Measurements from ENCODE around the gene CDKL4. TPM values are rescaled to one million over a fixed set of nuclear protein-coding genes. Genes with fewer than 3 reads are reported as not detected.
"Not testable (repeated sequence)": the region's sequence is repeated elsewhere in the genome, so short reads cannot be mapped to it uniquely, and the experiment has no call there.

Gene CDKL4
- total and polyA plus RNA-seq, 4 donors, result 0.88 to 1.3 TPM; not detected in 2

- DNase-seq; H3K36me3 ChIP-seq (ENCODE audit: control insufficient read depth in 1 of 2, insufficient read depth in 2 of 2, low read length in 1 of 2); intact Hi-C loops (cut with DNase I); H3K9me3 ChIP-seq (ENCODE audit: control insufficient read depth, low read length); ATAC-seq (ENCODE audit: low FRiP score); H3K27me3 ChIP-seq (ENCODE audit: control insufficient read depth in 1 of 2, insufficient read depth in 2 of 2, low read length in 1 of 2); H3K4me1 ChIP-seq (ENCODE audit: control insufficient read depth in 1 of 2, insufficient read depth in 2 of 2, low read length in 2 of 2); H3K4me3 ChIP-seq (ENCODE audit: low read length in 2 of 2); H3K27ac ChIP-seq (ENCODE audit: low read depth in 1 of 2, low read length in 2 of 2): not testable (repeated sequence)
- 91 to 96% methylated on average over 39 of the region's 39 CpGs for WGBS, 2 donors
These were observed 582 bp upstream of the CDKL4 start for GRCh38 chr2:39244241-39244862.

DNA sequence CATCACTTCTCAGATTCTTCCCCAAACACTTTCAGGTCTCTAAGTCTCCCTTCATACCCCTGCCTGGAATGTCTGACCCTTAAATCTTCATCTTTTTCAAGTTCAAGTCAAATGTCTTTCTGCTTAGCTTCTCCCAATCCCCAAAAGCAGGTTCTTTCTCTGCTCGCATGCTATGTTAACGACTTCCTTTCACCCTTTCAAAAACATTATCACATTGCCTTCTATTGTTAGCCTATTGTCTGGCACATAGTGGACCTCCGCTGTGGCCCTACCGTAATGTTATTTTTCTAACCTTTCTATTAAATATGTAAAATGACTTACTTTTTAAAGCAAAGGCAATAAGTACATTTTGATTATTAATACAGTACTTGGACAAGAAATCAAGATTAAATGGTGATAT is 2.2 kb downstream of the CDKL4 start:
- ATAC-seq (ENCODE audit: low FRiP score) (no peak), DNase-seq (no peak)
- Histone ChIP-seq H3K36me3 (ENCODE audit: control insufficient read depth in 1 of 2, insufficient read depth in 2 of 2, low read length in 1 of 2) (no peaks in the 10 kb centered on the region), H3K27me3 (ENCODE audit: control insufficient read depth in 1 of 2, insufficient read depth in 2 of 2, low read length in 1 of 2) (no peaks in the 10 kb centered on the region), H3K4me3 (ENCODE audit: low read length in 2 of 2) (no peak overlapping the region), H3K9me3 (ENCODE audit: control insufficient read depth, low read length) (no peaks in the 10 kb centered on the region), H3K27ac (ENCODE audit: low read depth in 1 of 2, low read length in 2 of 2) (no peak overlapping the region), H3K4me1 (ENCODE audit: control insufficient read depth in 1 of 2, insufficient read depth in 2 of 2, low read length in 2 of 2) (no peaks in the 10 kb centered on the region)
- intact Hi-C loops (cut with DNase I), result no loop called here
- WGBS, 2 donors, result 54% methylated on average over 4 of the region's 4 CpGs

DNA sequence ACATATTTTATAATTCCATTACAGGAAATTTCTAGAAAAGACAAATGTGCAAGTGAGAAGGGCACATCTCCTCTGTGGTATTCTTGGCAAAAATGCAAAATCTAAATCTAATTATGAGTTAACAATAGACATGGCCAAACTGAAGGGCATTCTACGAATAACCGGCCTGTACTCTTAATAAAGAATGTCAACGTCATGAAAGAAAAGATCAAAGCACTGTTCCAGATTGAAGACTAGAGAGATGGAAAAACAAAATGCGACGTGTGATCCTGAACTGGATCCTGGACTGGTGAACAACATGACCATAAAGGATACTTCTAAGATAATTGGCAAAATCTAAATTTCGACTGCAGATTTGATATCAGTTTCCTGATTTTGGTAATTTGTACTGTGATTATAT is 3.0 kb downstream of the CDKL4 start:
- intact Hi-C loops (cut with DNase I), result no loop called here
- no peak overlapping the region for H3K4me3 ChIP-seq (ENCODE audit: low read length in 2 of 2)
- no peaks in the 10 kb centered on the region for H3K27me3 ChIP-seq (ENCODE audit: control insufficient read depth in 1 of 2, insufficient read depth in 2 of 2, low read length in 1 of 2)

GRCh38 chr2:39234754-39235153 is 9.0 kb downstream of the CDKL4 start:
- no peaks in the 10 kb centered on the region for H3K36me3 ChIP-seq (ENCODE audit: control insufficient read depth in 1 of 2, insufficient read depth in 2 of 2, low read length in 1 of 2)
- no peaks in the 10 kb centered on the region for H3K4me1 ChIP-seq (ENCODE audit: control insufficient read depth in 1 of 2, insufficient read depth in 2 of 2, low read length in 2 of 2)
- no peak for ATAC-seq (ENCODE audit: low FRiP score)
- H3K27me3 ChIP-seq (ENCODE audit: control insufficient read depth in 1 of 2, insufficient read depth in 2 of 2, low read length in 1 of 2), result no peaks in the 10 kb centered on the region
- H3K9me3 ChIP-seq (ENCODE audit: control insufficient read depth, low read length), result peaks cover 1% of the 10 kb centered on the region
- H3K27ac ChIP-seq (ENCODE audit: low read depth in 1 of 2, low read length in 2 of 2), result no peak overlapping the region
- H3K4me3 ChIP-seq (ENCODE audit: low read length in 2 of 2), result no peak overlapping the region
- no peak for DNase-seq
- 94 to 96% methylated on average over 1 of the region's 1 CpG for WGBS, 2 donors
- intact Hi-C loops (cut with DNase I), result no loop called here

More for the DNA sequence above, 3.0 kb downstream of the CDKL4 start:
- Histone ChIP-seq H3K9me3 (ENCODE audit: control insufficient read depth, low read length) (no peaks in the 10 kb centered on the region), H3K27ac (ENCODE audit: low read depth in 1 of 2, low read length in 2 of 2) (no peak overlapping the region), H3K4me1 (ENCODE audit: control insufficient read depth in 1 of 2, insufficient read depth in 2 of 2, low read length in 2 of 2) (no peaks in the 10 kb centered on the region), H3K36me3 (ENCODE audit: control insufficient read depth in 1 of 2, insufficient read depth in 2 of 2, low read length in 1 of 2) (no peaks in the 10 kb centered on the region)
- DNase-seq (no peak), ATAC-seq (ENCODE audit: low FRiP score) (no peak)
- WGBS, 2 donors, result 92 to 93% methylated on average over 6 of the region's 6 CpGs

DNA sequence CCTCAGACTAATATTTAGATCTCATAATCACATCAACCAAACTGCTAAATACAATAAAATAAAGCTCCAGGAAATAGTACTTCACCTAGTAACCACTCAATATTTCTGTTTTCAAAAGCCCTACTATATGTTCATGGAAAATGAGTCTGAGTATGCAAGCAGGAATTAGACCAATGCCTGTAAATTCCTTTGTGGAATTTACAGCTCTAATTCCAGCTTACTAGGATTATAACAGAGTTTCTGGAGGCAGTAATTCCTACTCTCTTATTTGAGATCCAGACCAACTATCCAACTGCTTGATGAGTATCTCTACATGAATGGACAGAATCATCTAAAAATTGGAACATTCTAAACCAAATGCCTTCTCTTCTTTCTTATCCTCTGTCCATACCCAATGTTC is 11.6 kb downstream of the CDKL4 start:
- peaks cover 1% of the 10 kb centered on the region for H3K9me3 ChIP-seq (ENCODE audit: control insufficient read depth, low read length)
- no peak overlapping the region for H3K27ac ChIP-seq (ENCODE audit: low read depth in 1 of 2, low read length in 2 of 2)
- ATAC-seq (ENCODE audit: low FRiP score), result no peak

GRCh38 chr2:39228413-39229209 is 15.2 kb downstream of the CDKL4 start:
- H3K27me3 ChIP-seq (ENCODE audit: control insufficient read depth in 1 of 2, insufficient read depth in 2 of 2, low read length in 1 of 2), result no peaks in the 10 kb centered on the region
- no peak overlapping the region for H3K27ac ChIP-seq (ENCODE audit: low read depth in 1 of 2, low read length in 2 of 2)
- no peaks in the 10 kb centered on the region for H3K9me3 ChIP-seq (ENCODE audit: control insufficient read depth, low read length)
- WGBS, 2 donors, result 22 to 28% methylated on average over 19 of the region's 19 CpGs
- no peak for DNase-seq
- ATAC-seq (ENCODE audit: low FRiP score), result no peak
- no peaks in the 10 kb centered on the region for H3K4me1 ChIP-seq (ENCODE audit: control insufficient read depth in 1 of 2, insufficient read depth in 2 of 2, low read length in 2 of 2)
- peak overlapping the region in 1 of 2 donors; percentile 21 for H3K4me3 ChIP-seq (ENCODE audit: low read length in 2 of 2)
- intact Hi-C loops (cut with DNase I), result loop anchor here (1.0 to 10.0 kb wide), 4 partner anchors 66 to 284 kb away; no protein-coding TSS in a partner anchor
- no peaks in the 10 kb centered on the region for H3K36me3 ChIP-seq (ENCODE audit: control insufficient read depth in 1 of 2, insufficient read depth in 2 of 2, low read length in 1 of 2)

More for the DNA sequence above, 11.6 kb downstream of the CDKL4 start:
- no peaks in the 10 kb centered on the region for H3K36me3 ChIP-seq (ENCODE audit: control insufficient read depth in 1 of 2, insufficient read depth in 2 of 2, low read length in 1 of 2)
- H3K4me3 ChIP-seq (ENCODE audit: low read length in 2 of 2), result no peak overlapping the region
- intact Hi-C loops (cut with DNase I), result no loop called here
- H3K4me1 ChIP-seq (ENCODE audit: control insufficient read depth in 1 of 2, insufficient read depth in 2 of 2, low read length in 2 of 2), result no peaks in the 10 kb centered on the region
- DNase-seq, result no peak
- no peaks in the 10 kb centered on the region for H3K27me3 ChIP-seq (ENCODE audit: control insufficient read depth in 1 of 2, insufficient read depth in 2 of 2, low read length in 1 of 2)

GRCh38 chr2:39227628-39228412 is 15.9 kb downstream of the CDKL4 start:
- DNase-seq, result peak; percentile 85 to 93
- H3K9me3 ChIP-seq (ENCODE audit: control insufficient read depth, low read length), result no peaks in the 10 kb centered on the region
- no peak overlapping the region for H3K27ac ChIP-seq (ENCODE audit: low read depth in 1 of 2, low read length in 2 of 2)
- ATAC-seq (ENCODE audit: low FRiP score), result peak; percentile 91
- WGBS, 2 donors, result 11 to 17% methylated on average over 9 of the region's 9 CpGs
- no peaks in the 10 kb centered on the region for H3K36me3 ChIP-seq (ENCODE audit: control insufficient read depth in 1 of 2, insufficient read depth in 2 of 2, low read length in 1 of 2)
- no peaks in the 10 kb centered on the region for H3K4me1 ChIP-seq (ENCODE audit: control insufficient read depth in 1 of 2, insufficient read depth in 2 of 2, low read length in 2 of 2)
- no peak overlapping the region for H3K4me3 ChIP-seq (ENCODE audit: low read length in 2 of 2)
- no peaks in the 10 kb centered on the region for H3K27me3 ChIP-seq (ENCODE audit: control insufficient read depth in 1 of 2, insufficient read depth in 2 of 2, low read length in 1 of 2)
- intact Hi-C loops (cut with DNase I), result loop anchor here (1.0 to 10.0 kb wide), 5 partner anchors 66 to 283 kb away; no protein-coding TSS in a partner anchor

DNA sequence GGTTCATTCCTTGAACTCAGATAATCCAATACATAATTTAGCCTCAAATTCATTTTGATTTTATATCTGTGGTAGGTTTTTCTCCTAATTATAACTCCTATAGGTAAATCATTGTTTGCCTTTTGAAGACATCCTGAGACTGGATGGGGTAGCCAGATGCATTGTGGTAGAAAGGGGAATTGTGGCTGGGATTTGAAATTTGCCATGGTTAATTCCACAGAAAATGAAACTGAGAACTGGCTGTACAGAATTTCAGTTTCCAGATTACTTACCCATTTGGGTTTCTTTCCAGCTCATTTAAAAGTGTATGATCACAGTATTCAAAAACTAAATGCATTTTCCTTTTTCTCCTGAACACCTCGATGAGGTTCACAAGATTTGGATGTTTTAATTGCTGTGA is 18.2 kb downstream of the CDKL4 start:
- intact Hi-C loops (cut with DNase I), result loop anchor here (5.0 to 10.0 kb wide), 2 partner anchors 63 to 281 kb away; no protein-coding TSS in a partner anchor
- H3K27me3 ChIP-seq (ENCODE audit: control insufficient read depth in 1 of 2, insufficient read depth in 2 of 2, low read length in 1 of 2), result no peaks in the 10 kb centered on the region
- ATAC-seq (ENCODE audit: low FRiP score), result no peak
- DNase-seq, result no peak
- no peak overlapping the region for H3K4me3 ChIP-seq (ENCODE audit: low read length in 2 of 2)
- no peak overlapping the region for H3K27ac ChIP-seq (ENCODE audit: low read depth in 1 of 2, low read length in 2 of 2)
- H3K9me3 ChIP-seq (ENCODE audit: control insufficient read depth, low read length), result no peaks in the 10 kb centered on the region
- H3K4me1 ChIP-seq (ENCODE audit: control insufficient read depth in 1 of 2, insufficient read depth in 2 of 2, low read length in 2 of 2), result no peaks in the 10 kb centered on the region
- H3K36me3 ChIP-seq (ENCODE audit: control insufficient read depth in 1 of 2, insufficient read depth in 2 of 2, low read length in 1 of 2), result no peaks in the 10 kb centered on the region
- 87 to 95% methylated on average over 1 of the region's 1 CpG for WGBS, 2 donors
